HCT116 (cell line): ENCODE measurements around the gene VWA3B. TPM values are rescaled to one million over a fixed set of nuclear protein-coding genes. Genes with fewer than 3 reads are reported as not detected.

Source experiments
- ATAC-seq: fragments of 200-7000 bp; cut with Tn5 transposase; 2 replicates; pipeline ENCODE4 v1.9.1; 2020; ENCODE audit warnings: mild to moderate bottlenecking, moderate library complexity
- BruUV-seq: library from RNA; stranded (reverse); fragments of 400-500 nt; replicated peaks from 2 replicates; lab custom pipeline; 2021; lab: Mats Ljungman, UMichigan
- CTCF ChIA-PET: fragments of 300-600 bp; sonication (Branson Sonifier 250); formaldehyde crosslinking; loops from one replicate; lab custom pipeline; 2021; ENCODE audit warnings: antibody characterized with exemption; lab: Charles Lee
- POLR2A ChIA-PET: fragments of 300-600, 350-600 bp; sonication (Branson Sonifier 250); formaldehyde crosslinking; loops from one replicate; lab custom pipeline; 2021; ENCODE audit warnings: antibody characterized with exemption; lab: Charles Lee
- RAD21 ChIA-PET, 2 experiments: fragments of 300-600 bp; sonication (Branson Sonifier 250); formaldehyde crosslinking; loops; one replicate each; lab custom pipeline; 2023; ENCODE audit warnings: low total read pairs in 2 of 2; ENCODE audit not compliant: uncharacterized antibody in 2 of 2, unreplicated experiment in 2 of 2, low non-redundant PET in 1 of 2; lab: Charles Lee
- DNase-seq: peaks from one replicate; pipeline ENCODE4 v3.0.0-alpha.2; 2010; ENCODE audit warnings: low read depth, low spot score
- H2AFZ ChIP-seq: fragments of 200-600 bp; shearing (Covaris generic), sonication (generic); 2 replicates; pipeline ENCODE4 v1.6.1; 2017; ENCODE audit warnings: low read depth, mixed run types, mixed read lengths, antibody characterized with exemption, low read length; ENCODE audit not compliant: poor library complexity, severe bottlenecking
- H3K27ac ChIP-seq: 2 replicates; pipeline ENCODE4 v1.5.1; 2012; ENCODE audit warnings: low read depth, low read length
- H3K27me3 ChIP-seq: fragments of 200-600 bp; sonication (generic); 2 replicates; pipeline ENCODE4 v1.6.1; 2016; ENCODE audit warnings: mixed run types, low read length, mixed read lengths; ENCODE audit not compliant: insufficient read depth
- H3K36me3 ChIP-seq, 2 experiments: fragments of 200-500 bp in 1 of 2; fragments of 200-600 bp in 1 of 2; sonication (Bioruptor generic) in 1 of 2; sonication (generic) in 1 of 2; 2 replicates each; pipeline versions ENCODE4 v1.5.1 to v1.6.1; 2014 to 2016; ENCODE audit warnings: low read length in 2 of 2, inconsistent platforms in 1 of 2, mixed read lengths in 1 of 2, mixed run types in 1 of 2; ENCODE audit not compliant: insufficient read depth in 2 of 2, control insufficient read depth in 1 of 2
- H3K4me1 ChIP-seq, 2 experiments: fragments of 200-600 bp in 1 of 2; sonication (generic) in 1 of 2; 2 replicates each; pipeline versions ENCODE4 v1.5.1 to v1.6.1; 2012 to 2017; ENCODE audit warnings: low read length in 2 of 2, inconsistent platforms in 1 of 2, mild to moderate bottlenecking in 1 of 2, mixed read lengths in 1 of 2, mixed run types in 1 of 2, moderate library complexity in 1 of 2; ENCODE audit not compliant: insufficient read depth in 2 of 2, control insufficient read depth in 1 of 2
- H3K4me2 ChIP-seq: fragments of 200-600 bp; sonication (generic); 2 replicates; pipeline ENCODE4 v1.6.1; 2017; ENCODE audit warnings: mixed run types, low read length, mixed read lengths
- H3K4me3 ChIP-seq, 2 experiments: fragments of 200-600 bp in 1 of 2; sonication (generic) in 1 of 2; replicated peaks in 1 of 2; 2 replicates each; pipeline ENCODE4 v1.5.1; 2011 to 2016; ENCODE audit warnings: low read length in 2 of 2, control low read depth in 1 of 2, low read depth in 1 of 2, mild to moderate bottlenecking in 1 of 2, mixed read lengths in 1 of 2, mixed run types in 1 of 2
- H3K79me2 ChIP-seq: fragments of 200-600 bp; sonication (generic); 2 replicates; pipeline ENCODE4 v1.6.1; 2017; ENCODE audit warnings: mild to moderate bottlenecking, mixed run types, low read length, moderate library complexity, mixed read lengths; ENCODE audit not compliant: insufficient read depth
- H3K9ac ChIP-seq: fragments of 200-600 bp; sonication (generic); 2 replicates; pipeline ENCODE4 v1.6.1; 2016; ENCODE audit warnings: low read length, mixed read lengths
- H3K9me2 ChIP-seq: fragments of 200-600 bp; sonication (generic), shearing (Covaris generic); 2 replicates; pipeline ENCODE4 v1.6.1; 2017; ENCODE audit warnings: mixed run types, mild to moderate bottlenecking, moderate library complexity; ENCODE audit not compliant: insufficient read depth
- H3K9me3 ChIP-seq, 2 experiments: fragments of 200-500 bp in 1 of 2; fragments of 200-600 bp in 1 of 2; sonication (Bioruptor generic) in 1 of 2; sonication (generic) in 1 of 2; 2 replicates each; pipeline ENCODE4 v1.6.1; 2014 to 2017; ENCODE audit warnings: low read length in 2 of 2, mixed read lengths in 2 of 2, inconsistent platforms in 1 of 2, low read depth in 1 of 2, mild to moderate bottlenecking in 1 of 2, mixed run types in 1 of 2, moderate library complexity in 1 of 2; ENCODE audit not compliant: control insufficient read depth in 1 of 2, insufficient read depth in 1 of 2
- H4K20me1 ChIP-seq: fragments of 200-600 bp; sonication (generic), shearing (Covaris generic); 2 replicates; pipeline ENCODE4 v1.6.1; 2017; ENCODE audit warnings: mixed run types, mild to moderate bottlenecking, moderate library complexity; ENCODE audit not compliant: insufficient read depth
- CEBPB ChIP-seq: IDR thresholded peaks from 2 replicates; pipeline ENCODE4 v1.6.1; 2012; ENCODE audit warnings: low read depth
- CTCF ChIP-seq, 3 experiments: fragments of 200-600 bp in 1 of 3; sonication (generic) in 1 of 3; IDR thresholded peaks in 2 of 3; conservative IDR thresholded peaks in 1 of 3; 2 replicates each; pipeline ENCODE4 v1.5.1; 2012 to 2017; ENCODE audit warnings: low read depth in 2 of 3, low read length in 2 of 3, antibody characterized with exemption in 1 of 3, borderline replicate concordance in 1 of 3, control low read depth in 1 of 3, mild to moderate bottlenecking in 1 of 3, mixed read lengths in 1 of 3, mixed run types in 1 of 3, moderate library complexity in 1 of 3; ENCODE audit not compliant: insufficient read depth in 1 of 3
- EGR1 ChIP-seq: IDR thresholded peaks from 2 replicates; pipeline ENCODE4 v1.6.1; 2012; ENCODE audit warnings: low read depth
- ELF1 ChIP-seq: IDR thresholded peaks from 2 replicates; pipeline ENCODE4 v1.6.1; 2012; ENCODE audit warnings: low read depth, borderline replicate concordance
- EZH2phosphoT487 ChIP-seq: fragments of 200-600 bp; IDR thresholded peaks from 2 replicates; pipeline ENCODE4 v1.6.1; 2018; ENCODE audit warnings: antibody characterized with exemption, borderline replicate concordance
- JUND ChIP-seq: IDR thresholded peaks from 2 replicates; pipeline ENCODE4 v1.6.1; 2012
- MAX ChIP-seq: IDR thresholded peaks from 2 replicates; pipeline ENCODE4 v1.6.1; 2012
- POLR2A ChIP-seq: IDR thresholded peaks from 2 replicates; pipeline ENCODE4 v1.7.0; 2011; ENCODE audit warnings: borderline replicate concordance; ENCODE audit not compliant: insufficient read depth, insufficient read length; ENCODE audit errors: extremely low read depth
- POLR2AphosphoS5 ChIP-seq: IDR thresholded peaks from 2 replicates; pipeline ENCODE4 v1.6.1; 2011; ENCODE audit warnings: mild to moderate bottlenecking, low read depth, low read length, moderate library complexity
- SIN3A ChIP-seq: IDR thresholded peaks from 2 replicates; pipeline ENCODE4 v1.6.1; 2012; ENCODE audit warnings: low read depth
- SRF ChIP-seq: IDR thresholded peaks from 2 replicates; pipeline ENCODE4 v1.6.1; 2012; ENCODE audit warnings: low read depth
- TCF7L2 ChIP-seq: IDR thresholded peaks from 2 replicates; pipeline ENCODE4 v1.7.0; 2011; ENCODE audit warnings: borderline replicate concordance, inconsistent platforms; ENCODE audit not compliant: insufficient read depth, insufficient read length; ENCODE audit errors: extremely low read depth
- YY1 ChIP-seq: IDR thresholded peaks from 2 replicates; pipeline ENCODE4 v1.6.1; 2011; ENCODE audit warnings: low read length, low read depth, moderate library complexity, mild to moderate bottlenecking; ENCODE audit not compliant: insufficient replicate concordance; ENCODE audit errors: extremely low read depth
- ZBTB33 ChIP-seq: IDR thresholded peaks from 2 replicates; pipeline ENCODE4 v1.6.1; 2011; ENCODE audit warnings: mild to moderate bottlenecking, low read length, moderate library complexity; ENCODE audit not compliant: insufficient replicate concordance; ENCODE audit errors: extremely low read depth
- ZFX ChIP-seq: fragments of 450-650 bp; IDR thresholded peaks from 2 replicates; pipeline ENCODE4 v1.6.1; 2017
- ZNF274 ChIP-seq: fragments of 200-500 bp; sonication (Bioruptor generic); IDR thresholded peaks from 2 replicates; pipeline ENCODE4 v1.6.1; 2014; ENCODE audit warnings: mild to moderate bottlenecking, low read depth, low read length, inconsistent platforms
- intact Hi-C: fragments of 100-400 bp; cut with micrococcal nuclease; formaldehyde crosslinking; loops from 2 replicates; pipeline ENCODE4 v1.10.0; 2022
- total RNA-seq: library from RNA; stranded (reverse); gene quantifications from one replicate; pipeline ENCODE4 v1.2.1, GENCODE V29; 2021; ENCODE audit not compliant: unreplicated experiment

Gene VWA3B
- total RNA-seq, 1 experiment from 2014 or later, result 0.47 TPM

- Histone ChIP-seq H3K9me2 (no peaks in the 10 kb centered on the region), H3K79me2 (no peaks in the 10 kb centered on the region), H3K9me3 (no peaks in the 10 kb centered on the region), H3K4me2 (no peak overlapping the region), H3K4me3 (no peak overlapping the region), H4K20me1 (no peaks in the 10 kb centered on the region), H3K9ac (no peak overlapping the region), H3K4me1 (peaks cover 4 to 11% of the 10 kb centered on the region in 2 experiments; a peak in 3 of 4 replicates), H3K36me3 (no peaks in the 10 kb centered on the region), H3K27me3 (no peaks in the 10 kb centered on the region), H2AFZ (no peak overlapping the region), H3K27ac (no peak overlapping the region)
- no peak for TF ChIP-seq TCF7L2
- no peak for TF ChIP-seq ZFX
- TF ChIP-seq CEBPB, result no peak
- TF ChIP-seq MAX, result no peak
- no peak for TF ChIP-seq POLR2AphosphoS5
- TF ChIP-seq EGR1, result no peak
- no peak for TF ChIP-seq ZNF274
- ATAC-seq (no peak), DNase-seq (no peak)
- intact Hi-C loops, result no loop called here
- BruUV-seq, result no TSS peak
- POLR2A ChIA-PET, result no interaction called here
- RAD21 ChIA-PET, result no interaction called here
- CTCF ChIA-PET, result no interaction called here
These were observed 104.9 kb downstream of the VWA3B start for GRCh38 chr2:98191883-98192282.

GRCh38 chr2:98201576-98201975 is 114.6 kb downstream of the VWA3B start:
- Histone ChIP-seq H3K9me2 (no peaks in the 10 kb centered on the region), H3K36me3 (no peaks in the 10 kb centered on the region), H2AFZ (no peak overlapping the region)
- TF ChIP-seq EZH2phosphoT487, result no peak
- TF ChIP-seq POLR2AphosphoS5, result no peak
- no peak for TF ChIP-seq ZBTB33
- no peak for TF ChIP-seq YY1
- no peak for TF ChIP-seq JUND
- no peak for TF ChIP-seq ELF1
- no peak for TF ChIP-seq SIN3A
- no peak for TF ChIP-seq MAX
- no peak for TF ChIP-seq TCF7L2
- TF ChIP-seq CTCF (IDR thresholded peaks at IDR 0.05 in 2 of 3, conservative IDR thresholded peaks at IDR 0.05 in 1 of 3; ENCODE audit: borderline replicate concordance in 1 of 3, insufficient read depth in 1 of 3, low read depth in 2 of 3, low read length in 2 of 3), result no peak
- no peak for TF ChIP-seq SRF
- TF ChIP-seq POLR2A, result no peak
- TF ChIP-seq, all 23 proteins: peak for 0
- BruUV-seq, result no TSS peak
- no peaks in the 10 kb centered on the region for H3K27me3 ChIP-seq
- H3K4me3 ChIP-seq, result no peak overlapping the region
- no peak overlapping the region for H3K4me2 ChIP-seq
- H4K20me1 ChIP-seq, result no peaks in the 10 kb centered on the region
- no peak overlapping the region for H3K9ac ChIP-seq
- intact Hi-C loops, result no loop called here
- RAD21 ChIA-PET, result no interaction called here
- no peaks in the 10 kb centered on the region for H3K79me2 ChIP-seq
- no peaks in the 10 kb centered on the region for H3K4me1 ChIP-seq
- CTCF ChIA-PET, result no interaction called here
- POLR2A ChIA-PET, result no interaction called here
- H3K27ac ChIP-seq, result no peak overlapping the region
- DNase-seq, result no peak
- ATAC-seq, result no peak
- no peaks in the 10 kb centered on the region for H3K9me3 ChIP-seq
